GM12873 (cell line): Measurements from ENCODE around the gene SMARCC1.

Source experiments
- CTCF ChIP-seq: IDR thresholded peaks from 2 replicates; pipeline ENCODE4 v1.5.1; 2012; ENCODE audit warnings: low read depth, mild to moderate bottlenecking, moderate library complexity, low read length, control low read depth; ENCODE audit not compliant: insufficient read depth; ENCODE audit errors: missing control alignments

Gene SMARCC1

GRCh38 chr3:47761046-47761445 is 20.6 kb downstream of the SMARCC1 start:
- no peak for TF ChIP-seq CTCF

GRCh38 chr3:47758261-47759025 is 23.2 kb downstream of the SMARCC1 start:
- no peak for TF ChIP-seq CTCF

GRCh38 chr3:47752716-47753115 is 29.0 kb downstream of the SMARCC1 start:
- no peak for TF ChIP-seq CTCF

- TF ChIP-seq CTCF = no peak
These were observed 34.1 kb downstream of the SMARCC1 start for GRCh38 chr3:47747558-47747957.

GRCh38 chr3:47746264-47746663 is 35.4 kb downstream of the SMARCC1 start:
- no peak for TF ChIP-seq CTCF

GRCh38 chr3:47743855-47744254 is 37.8 kb downstream of the SMARCC1 start:
- no peak for TF ChIP-seq CTCF

GRCh38 chr3:47741925-47742324 is 39.8 kb downstream of the SMARCC1 start:
- no peak for TF ChIP-seq CTCF
